ENCODE results near the gene ANKS6.

- TF ChIP-seq POLR2A (IDR thresholded peaks at IDR 0.05), result no peak
- TF ChIP-seq, protein P1, sequence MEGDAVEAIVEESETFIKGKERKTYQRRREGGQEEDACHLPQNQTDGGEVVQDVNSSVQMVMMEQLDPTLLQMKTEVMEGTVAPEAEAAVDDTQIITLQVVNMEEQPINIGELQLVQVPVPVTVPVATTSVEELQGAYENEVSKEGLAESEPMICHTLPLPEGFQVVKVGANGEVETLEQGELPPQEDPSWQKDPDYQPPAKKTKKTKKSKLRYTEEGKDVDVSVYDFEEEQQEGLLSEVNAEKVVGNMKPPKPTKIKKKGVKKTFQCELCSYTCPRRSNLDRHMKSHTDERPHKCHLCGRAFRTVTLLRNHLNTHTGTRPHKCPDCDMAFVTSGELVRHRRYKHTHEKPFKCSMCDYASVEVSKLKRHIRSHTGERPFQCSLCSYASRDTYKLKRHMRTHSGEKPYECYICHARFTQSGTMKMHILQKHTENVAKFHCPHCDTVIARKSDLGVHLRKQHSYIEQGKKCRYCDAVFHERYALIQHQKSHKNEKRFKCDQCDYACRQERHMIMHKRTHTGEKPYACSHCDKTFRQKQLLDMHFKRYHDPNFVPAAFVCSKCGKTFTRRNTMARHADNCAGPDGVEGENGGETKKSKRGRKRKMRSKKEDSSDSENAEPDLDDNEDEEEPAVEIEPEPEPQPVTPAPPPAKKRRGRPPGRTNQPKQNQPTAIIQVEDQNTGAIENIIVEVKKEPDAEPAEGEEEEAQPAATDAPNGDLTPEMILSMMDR (IDR thresholded peaks at IDR 0.05), result no peak
These were observed 17.4 kb downstream of the ANKS6 start for GRCh38 chr9:98778711-98779530.
